Activated CD4-positive, alpha-beta T cell treated with anti-CD3 and anti-CD28 coated beads for 4 hours (primary cell): Measurements from ENCODE around the gene PIAS4.

Experiments
- DNase-seq, 2 donors: peaks; one replicate each; pipeline ENCODE4 v3.0.0-alpha.2; 2020

PIAS4 gene

GRCh38 chr19:4023600-4024398, 16.3 kb downstream of the PIAS4 start:
- no peak for DNase-seq

- no peak for DNase-seq
These were observed 17.8 kb downstream of the PIAS4 start for GRCh38 chr19:4025317-4025716.

- DNase-seq, result no peak
These were observed 19.6 kb downstream of the PIAS4 start for GRCh38 chr19:4027146-4027545.

- DNase-seq, result no peak
These were observed 21.1 kb downstream of the PIAS4 start for GRCh38 chr19:4028334-4029246.

- no peak for DNase-seq
These were observed 21.7 kb downstream of the PIAS4 start for GRCh38 chr19:4029247-4029614.

- DNase-seq, result no peak
These were observed 23.0 kb downstream of the PIAS4 start for GRCh38 chr19:4030552-4030951.

- no peak for DNase-seq
These were observed 23.4 kb downstream of the PIAS4 start for GRCh38 chr19:4030981-4031380.

GRCh38 chr19:4031420-4031819, 23.9 kb downstream of the PIAS4 start:
- DNase-seq, result no peak

GRCh38 chr19:4032436-4032835, 24.9 kb downstream of the PIAS4 start:
- no peak for DNase-seq

- DNase-seq, result no peak
These were observed 25.8 kb downstream of the PIAS4 start for GRCh38 chr19:4033028-4033956.

- no peak for DNase-seq
These were observed 26.8 kb downstream of the PIAS4 start for GRCh38 chr19:4034048-4035017.

GRCh38 chr19:4035018-4035566, 27.6 kb downstream of the PIAS4 start:
- no peak for DNase-seq

- DNase-seq, result no peak
These were observed 28.0 kb downstream of the PIAS4 start for GRCh38 chr19:4035582-4035981.

- DNase-seq, result no peak
These were observed 29.2 kb downstream of the PIAS4 start for GRCh38 chr19:4036576-4037300.

- no peak for DNase-seq
These were observed 29.9 kb downstream of the PIAS4 start for GRCh38 chr19:4037301-4037949.

GRCh38 chr19:4038057-4038456, 30.5 kb downstream of the PIAS4 start:
- no peak for DNase-seq

- no peak for DNase-seq
These were observed 31.3 kb downstream of the PIAS4 start for GRCh38 chr19:4038661-4039423.

- DNase-seq, result no peak
These were observed 34.7 kb downstream of the PIAS4 start for GRCh38 chr19:4042064-4042730.

- DNase-seq, result no peak
These were observed 35.2 kb downstream of the PIAS4 start for GRCh38 chr19:4042731-4043082.
